ENCODE results near the gene GBF1. TPM values are rescaled to one million over a fixed set of nuclear protein-coding genes. Genes with fewer than 3 reads are reported as not detected.

Gene GBF1
- total and polyA plus RNA-seq, 4 donors = 6.0 to 27.2 (median 15.2) TPM

- no peak overlapping the region for H3K4me3 ChIP-seq (ENCODE audit: low read depth in 1 of 3, low read length in 3 of 3)
- DNase-seq (ENCODE audit: low spot score) = no peak
- H3K9ac ChIP-seq (ENCODE audit: low read depth in 1 of 2, low read length in 2 of 2) = no peak overlapping the region
- 78% methylated on average over 19 of the region's 19 CpGs for WGBS
- peaks cover 2 to 8% (median 5%) of the 10 kb centered on the region in 4 donors for H3K4me1 ChIP-seq (ENCODE audit: control insufficient read depth in 4 of 4, insufficient read depth in 4 of 4, low read length in 3 of 4)
- H3K27me3 ChIP-seq (ENCODE audit: control insufficient read depth in 4 of 4, insufficient read depth in 4 of 4, low read length in 3 of 4) = peaks cover 0 to 8% (median 2%) of the 10 kb centered on the region in 4 donors
- H3K27ac ChIP-seq (ENCODE audit: low read depth in 1 of 2, low read length in 2 of 2) = no peak overlapping the region
- peaks cover 0 to 18% (median 2%) of the 10 kb centered on the region in 4 donors for H3K36me3 ChIP-seq (ENCODE audit: control insufficient read depth in 4 of 4, insufficient read depth in 3 of 4, low read depth in 1 of 4, low read length in 3 of 4)
- TF ChIP-seq ZBTB33 (IDR thresholded peaks at IDR 0.05) (no peak), GABPA (IDR thresholded peaks at IDR 0.05 in 1 of 2, conservative IDR thresholded peaks at IDR 0.05 in 1 of 2) (no peak), EGR1 (IDR thresholded peaks at IDR 0.05; ENCODE audit: low read depth in 2 of 2) (no peak), NR2F2 (IDR thresholded peaks at IDR 0.05) (no peak), FOXA1 (IDR thresholded peaks at IDR 0.05) (no peak), HNF4A (conservative IDR thresholded peaks at IDR 0.05) (no peak), TAF1 (conservative IDR thresholded peaks at IDR 0.05) (no peak), HNF4G (IDR thresholded peaks at IDR 0.05) (no peak), MAX (IDR thresholded peaks at IDR 0.05) (no peak), ATF3 (IDR thresholded peaks at IDR 0.05) (no peak), FOXA2 (IDR thresholded peaks at IDR 0.05) (no peak), SP1 (IDR thresholded peaks at IDR 0.05) (no peak), RXRA (IDR thresholded peaks at IDR 0.05) (no peak), RAD21 (IDR thresholded peaks at IDR 0.05) (no peak), JUND (IDR thresholded peaks at IDR 0.05) (no peak), CTCF (IDR thresholded peaks at IDR 0.05; ENCODE audit: low read depth, low read length, missing input control) (no peak), YY1 (IDR thresholded peaks at IDR 0.05) (no peak), REST (IDR thresholded peaks at IDR 0.05) (no peak)
- no peaks in the 10 kb centered on the region for H3K9me3 ChIP-seq (ENCODE audit: control insufficient read depth in 4 of 4, low read length in 3 of 4)
Observed at GRCh38 chr10:102405108-102405571, 159.8 kb downstream of the GBF1 start.
